Spleen (tissue), 11 donors: Measurements from ENCODE around the gene CBLN3. TPM values are rescaled to one million over a fixed set of nuclear protein-coding genes. Genes with fewer than 3 reads are reported as not detected.

Source experiments
- DNase-seq: peaks from one replicate; pipeline ENCODE4 v3.0.0-alpha.2; 2020
- H3K27ac ChIP-seq, 8 donors: fragments of 200-600 bp; sonication (generic) in 7 of 8; 1 replicate in 4 of 8; 2 replicates in 4 of 8; pipeline versions ENCODE4 v1.5.0 to v1.8.0; 2016 to 2021; ENCODE audit warnings: inconsistent platforms in 4 of 8, mild to moderate bottlenecking in 4 of 8, moderate library complexity in 1 of 8
- H3K27me3 ChIP-seq, 7 donors: fragments of 200-600 bp; sonication (generic) in 6 of 7; replicated peaks in 1 of 7; 1 replicate in 4 of 7; 2 replicates in 3 of 7; pipeline versions ENCODE4 v1.5.0 to v1.8.0; 2016 to 2021; ENCODE audit warnings: inconsistent platforms in 3 of 7, mild to moderate bottlenecking in 1 of 7
- H3K36me3 ChIP-seq, 6 donors: fragments of 200-600 bp; sonication (generic) in 5 of 6; 1 replicate in 4 of 6; 2 replicates in 2 of 6; pipeline versions ENCODE4 v1.5.0 to v1.8.0; 2016 to 2021; ENCODE audit warnings: inconsistent platforms in 2 of 6
- H3K4me1 ChIP-seq, 6 donors: fragments of 200-600 bp; sonication (generic) in 5 of 6; 1 replicate in 3 of 6; 2 replicates in 3 of 6; pipeline versions ENCODE4 v1.5.0 to v1.8.0; 2016 to 2021; ENCODE audit warnings: inconsistent platforms in 3 of 6
- H3K4me3 ChIP-seq, 8 donors: fragments of 200-600 bp; sonication (generic) in 7 of 8; 1 replicate in 4 of 8; 2 replicates in 4 of 8; pipeline versions ENCODE4 v1.5.0 to v1.8.0; 2016 to 2021; ENCODE audit warnings: inconsistent platforms in 4 of 8, mild to moderate bottlenecking in 4 of 8, moderate library complexity in 2 of 8
- H3K9me3 ChIP-seq, 8 donors: fragments of 200-600 bp; sonication (generic) in 7 of 8; 1 replicate in 4 of 8; 2 replicates in 4 of 8; pipeline versions ENCODE4 v1.5.0 to v1.8.0; 2016 to 2021; ENCODE audit warnings: inconsistent platforms in 4 of 8
- CTCF ChIP-seq, 11 experiments: fragments of 200-600 bp in 7 of 11; fragments of 450-650 bp in 4 of 11; sonication (generic) in 4 of 11; IDR thresholded peaks in 8 of 11; conservative IDR thresholded peaks in 3 of 11; 1 replicate in 7 of 11; 2 replicates in 4 of 11; pipeline versions ENCODE4 v1.4.0 to v1.8.0; 2016 to 2021; ENCODE audit warnings: antibody characterized with exemption in 11 of 11, inconsistent platforms in 4 of 11, mild to moderate bottlenecking in 1 of 11
- POLR2A ChIP-seq, 3 donors: fragments of 450-650 bp; IDR thresholded peaks; one replicate each; pipeline ENCODE4 v1.5.1; 2017; ENCODE audit warnings: antibody characterized with exemption in 3 of 3, mild to moderate bottlenecking in 1 of 3
- POLR2AphosphoS5 ChIP-seq, 3 donors: sonication (generic); formaldehyde crosslinking; IDR thresholded peaks; one replicate each; pipeline ENCODE4 v1.5.1; 2017; ENCODE audit warnings: antibody characterized with exemption in 3 of 3
- WGBS, 5 donors: extraction: QIAGEN DNeasy Blood & Tissue Kit in 3 of 5; methylation state at CpG; one replicate each; pipeline versions ENCODE4 v1.1.5 to v1.1.7; 2013 to 2018; 5-methylcytosine and 5-hydroxymethylcytosine counted together
- intact Hi-C: fragments of 100-400 bp; cut with DNase I; formaldehyde crosslinking; loops from one replicate; pipeline ENCODE4 v1.15.0; 2023; ENCODE audit warnings: low total_unique reads
- polyA plus RNA-seq, 3 donors: library from polyadenylated mRNA; stranded (reverse); fragments of 200-250 nt; gene quantifications; one replicate each; pipeline ENCODE4 v1.2.1, GENCODE V29; 2013
- total RNA-seq, 7 donors: library from RNA; depleted of rRNA in 3 of 7; stranded (reverse); fragments of >200 nt in 3 of 7; fragmentation: NEBNext Ultra II Directional in 4 of 7; extraction: Animal tissue kit (Norgen Biotek cat#: 25700) in 4 of 7; gene quantifications; one replicate each; pipeline versions ENCODE4 v1.1.0 to v1.2.1, GENCODE V29; 2016 to 2021
- donor health status: healthy with polysubstance abuse.
- donor health status: DM: no; HTN: no; CAD: no; lungs with moderate emphysema.
- donor health status: DM: no; HTN: no; CAD: no.
- donor health status: Bipolar disorder and iron deficiency.
- donor health status: healthy.
- donor health status: DM: no; HTN: no; CAD: no.
- donor health status: DM: yes; HTN: yes; CAD: no.

The CBLN3 gene
- total and polyA plus RNA-seq, 10 donors: 4.3 to 21.7 (median 10.2) TPM

- DNase-seq: no peak
- Histone ChIP-seq H3K27me3 (peaks cover 0 to 10% (median 0%) of the 10 kb centered on the region in 7 donors), H3K4me3 (no peak overlapping the region), H3K36me3 (no peaks in the 10 kb centered on the region), H3K4me1 (no peaks in the 10 kb centered on the region), H3K27ac (no peak overlapping the region), H3K9me3 (no peaks in the 10 kb centered on the region)
- no peak for TF ChIP-seq CTCF (IDR thresholded peaks at IDR 0.05 in 8 of 11, conservative IDR thresholded peaks at IDR 0.05 in 3 of 11)
- no peak for TF ChIP-seq POLR2A (IDR thresholded peaks at IDR 0.05)
- no peak for TF ChIP-seq POLR2AphosphoS5 (IDR thresholded peaks at IDR 0.05)
- intact Hi-C loops: no loop called here
- WGBS, 5 donors: 79 to 91% (median 88%) methylated on average over 7 of the region's 7 CpGs
Observed at GRCh38 chr14:24378981-24379906, 50.2 kb downstream of the CBLN3 start.

- intact Hi-C loops: no loop called here
- peaks cover 0 to 4% (median 0%) of the 10 kb centered on the region in 6 donors for H3K36me3 ChIP-seq
Observed at GRCh38 chr14:24378327-24378726, 51.1 kb downstream of the CBLN3 start.

GRCh38 chr14:24377657-24378056, 51.8 kb downstream of the CBLN3 start:
- no peak overlapping the region for H3K4me3 ChIP-seq
- no peak overlapping the region for H3K27ac ChIP-seq
- DNase-seq: no peak
- intact Hi-C loops: no loop called here
- H3K36me3 ChIP-seq: peaks cover 0 to 7% (median 0%) of the 10 kb centered on the region in 6 donors
- no peaks in the 10 kb centered on the region for H3K9me3 ChIP-seq
- no peaks in the 10 kb centered on the region for H3K4me1 ChIP-seq
- H3K27me3 ChIP-seq: peaks cover 0 to 10% (median 0%) of the 10 kb centered on the region in 7 donors
- WGBS, 5 donors: 65 to 82% (median 69%) methylated on average over 2 of the region's 2 CpGs
- TF ChIP-seq POLR2A (IDR thresholded peaks at IDR 0.05): no peak
- no peak for TF ChIP-seq POLR2AphosphoS5 (IDR thresholded peaks at IDR 0.05)
- TF ChIP-seq CTCF (IDR thresholded peaks at IDR 0.05 in 8 of 11, conservative IDR thresholded peaks at IDR 0.05 in 3 of 11): no peak

More at GRCh38 chr14:24378327-24378726, 51.1 kb downstream of the CBLN3 start:
- 83 to 96% (median 87%) methylated on average over 3 of the region's 3 CpGs for WGBS, 5 donors
- Histone ChIP-seq H3K27ac (no peak overlapping the region), H3K4me1 (no peaks in the 10 kb centered on the region), H3K9me3 (no peaks in the 10 kb centered on the region), H3K27me3 (peaks cover 0 to 10% (median 0%) of the 10 kb centered on the region in 7 donors), H3K4me3 (no peak overlapping the region)
- DNase-seq: no peak
- TF ChIP-seq CTCF (IDR thresholded peaks at IDR 0.05 in 8 of 11, conservative IDR thresholded peaks at IDR 0.05 in 3 of 11) (no peak), POLR2AphosphoS5 (IDR thresholded peaks at IDR 0.05) (no peak), POLR2A (IDR thresholded peaks at IDR 0.05) (no peak)

GRCh38 chr14:24377126-24377525, 52.3 kb downstream of the CBLN3 start:
- intact Hi-C loops: no loop called here
- TF ChIP-seq POLR2AphosphoS5 (IDR thresholded peaks at IDR 0.05) (no peak), CTCF (IDR thresholded peaks at IDR 0.05 in 8 of 11, conservative IDR thresholded peaks at IDR 0.05 in 3 of 11) (no peak), POLR2A (IDR thresholded peaks at IDR 0.05) (no peak)

More at GRCh38 chr14:24377126-24377525, 52.3 kb downstream of the CBLN3 start:
- H3K36me3 ChIP-seq: peaks cover 0 to 7% (median 0%) of the 10 kb centered on the region in 6 donors
- no peak overlapping the region for H3K4me3 ChIP-seq
- H3K4me1 ChIP-seq: peaks cover 0 to 4% (median 0%) of the 10 kb centered on the region in 6 donors
- H3K27ac ChIP-seq: no peak overlapping the region
- no peaks in the 10 kb centered on the region for H3K9me3 ChIP-seq
- DNase-seq: no peak
- 77 to 85% (median 82%) methylated on average over 7 of the region's 7 CpGs for WGBS, 5 donors
- peaks cover 0 to 10% (median 0%) of the 10 kb centered on the region in 7 donors for H3K27me3 ChIP-seq
